ENCODE measurements around the gene KDM4D. TPM values are rescaled to one million over a fixed set of nuclear protein-coding genes. Genes with fewer than 3 reads are reported as not detected.
"Not testable (repeated sequence)": the region's sequence is repeated elsewhere in the genome, so short reads cannot be mapped to it uniquely, and the experiment has no call there.

Gene KDM4D
- total RNA-seq, 4 donors from 2014 or later: 0.49 to 2.8 (median 1.3) TPM

GRCh38 chr11:95014184-95014821, 40.8 kb downstream of the KDM4D start:
- H3K36me3 ChIP-seq: no peaks in the 10 kb centered on the region
- 83% methylated on average over 12 of the region's 12 CpGs for WGBS
- TF ChIP-seq EP300 (IDR thresholded peaks at IDR 0.05) (no peak), CTCF (IDR thresholded peaks at IDR 0.05) (no peak), POLR2A (IDR thresholded peaks at IDR 0.05) (no peak), POLR2AphosphoS5 (IDR thresholded peaks at IDR 0.05) (no peak)
- H3K9me3 ChIP-seq: no peaks in the 10 kb centered on the region
- no peaks in the 10 kb centered on the region for H3K4me1 ChIP-seq
- no peak overlapping the region for H3K27ac ChIP-seq
- H3K27me3 ChIP-seq: peaks cover 8% of the 10 kb centered on the region
- no peak overlapping the region for H3K4me3 ChIP-seq
- DNase-seq (ENCODE audit: low spot score in 2 of 2): no peak

GRCh38 chr11:95016139-95016538, 42.6 kb downstream of the KDM4D start:
- 62% methylated on average over 2 of the region's 2 CpGs for WGBS

GRCh38 chr11:95021468-95021867, 48.0 kb downstream of the KDM4D start:
- H3K36me3 ChIP-seq; H3K4me1 ChIP-seq; DNase-seq (ENCODE audit: low spot score in 2 of 2); H3K4me3 ChIP-seq; H3K27ac ChIP-seq; H3K9me3 ChIP-seq; H3K27me3 ChIP-seq: not testable (repeated sequence)
- WGBS: 87% methylated on average over 5 of the region's 5 CpGs

More at GRCh38 chr11:95016139-95016538, 42.6 kb downstream of the KDM4D start:
- peaks cover 8% of the 10 kb centered on the region for H3K27me3 ChIP-seq
- no peaks in the 10 kb centered on the region for H3K9me3 ChIP-seq
- no peak for DNase-seq (ENCODE audit: low spot score in 2 of 2)
- H3K36me3 ChIP-seq: no peaks in the 10 kb centered on the region
- H3K4me3 ChIP-seq: no peak overlapping the region
- no peak overlapping the region for H3K27ac ChIP-seq
- no peak for TF ChIP-seq EP300 (IDR thresholded peaks at IDR 0.05)
- TF ChIP-seq CTCF (IDR thresholded peaks at IDR 0.05): no peak
- no peak for TF ChIP-seq POLR2A (IDR thresholded peaks at IDR 0.05)
- TF ChIP-seq POLR2AphosphoS5 (IDR thresholded peaks at IDR 0.05): no peak
- H3K4me1 ChIP-seq: no peaks in the 10 kb centered on the region

- TF ChIP-seq POLR2A (IDR thresholded peaks at IDR 0.05): no peak
- TF ChIP-seq CTCF (IDR thresholded peaks at IDR 0.05): no peak
- TF ChIP-seq POLR2AphosphoS5 (IDR thresholded peaks at IDR 0.05): no peak
- TF ChIP-seq EP300 (IDR thresholded peaks at IDR 0.05): no peak
- DNase-seq (ENCODE audit: low spot score in 2 of 2): no peak
- WGBS: 88% methylated on average over 1 of the region's 1 CpG
- Histone ChIP-seq H3K4me1 (no peaks in the 10 kb centered on the region), H3K36me3 (no peaks in the 10 kb centered on the region), H3K27ac (no peak within 1 kb of the TSS), H3K9me3 (no peaks in the 10 kb centered on the region), H3K4me3 (no peak within 1 kb of the TSS), H3K27me3 (no peaks in the 10 kb centered on the region)
Measured at GRCh38 chr11:95024958-95025357, 51.4 kb downstream of the KDM4D start, which contains the start of gene KDM4E. TSS of gene KDM4E (plus strand) at chr11:95025258. CDS start at chr11:95025558, 300 bp downstream.

GRCh38 chr11:95025594-95025993, 52.1 kb downstream of the KDM4D start:
- 86% methylated on average over 6 of the region's 9 CpGs for WGBS

GRCh38 chr11:95028357-95028756, 54.8 kb downstream of the KDM4D start:
- Histone ChIP-seq H3K4me3 (no peak overlapping the region), H3K27me3 (no peaks in the 10 kb centered on the region), H3K4me1 (no peaks in the 10 kb centered on the region), H3K9me3 (no peaks in the 10 kb centered on the region), H3K36me3 (no peaks in the 10 kb centered on the region), H3K27ac (no peak overlapping the region)
- WGBS: 68% methylated on average over 3 of the region's 3 CpGs
- TF ChIP-seq EP300 (IDR thresholded peaks at IDR 0.05): no peak
- TF ChIP-seq POLR2A (IDR thresholded peaks at IDR 0.05): no peak
- no peak for TF ChIP-seq CTCF (IDR thresholded peaks at IDR 0.05)
- DNase-seq (ENCODE audit: low spot score in 2 of 2): no peak

More at GRCh38 chr11:95025594-95025993, 52.1 kb downstream of the KDM4D start:
- DNase-seq (ENCODE audit: low spot score in 2 of 2); H3K4me3 ChIP-seq; H3K9me3 ChIP-seq; H3K27ac ChIP-seq; H3K36me3 ChIP-seq; H3K4me1 ChIP-seq; H3K27me3 ChIP-seq: not testable (repeated sequence)

All from suprapubic skin (tissue), 4 donors.